ENCODE measurements around the gene SFTA2. TPM values are rescaled to one million over a fixed set of nuclear protein-coding genes. Genes with fewer than 3 reads are reported as not detected.

The SFTA2 gene
- total RNA-seq, 4 donors from 2014 or later: 0.36 TPM; not detected in 3

DNA sequence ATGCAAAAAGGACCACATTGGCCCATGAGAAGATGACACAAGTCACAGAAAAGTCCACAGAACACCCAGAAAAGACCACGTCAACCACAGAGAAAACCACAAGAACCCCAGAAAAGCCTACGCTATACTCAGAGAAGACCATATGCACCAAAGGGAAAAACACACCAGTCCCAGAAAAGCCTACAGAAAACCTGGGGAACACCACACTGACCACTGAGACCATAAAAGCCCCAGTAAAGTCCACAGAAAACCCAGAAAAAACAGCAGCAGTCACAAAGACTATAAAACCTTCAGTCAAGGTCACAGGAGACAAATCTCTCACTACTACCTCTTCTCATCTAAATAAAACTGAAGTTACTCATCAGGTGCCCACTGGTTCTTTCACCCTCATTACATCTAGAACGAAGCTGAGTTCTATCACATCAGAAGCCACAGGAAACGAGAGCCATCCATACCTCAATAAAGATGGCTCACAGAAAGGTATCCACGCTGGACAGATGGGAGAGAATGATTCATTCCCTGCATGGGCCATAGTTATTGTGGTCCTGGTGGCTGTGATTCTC, 20.0 kb upstream of the SFTA2 start:
- DNase-seq (ENCODE audit: low spot score in 2 of 2): no peak
- WGBS, 2 donors: 74 to 78% methylated on average over 5 of the region's 5 CpGs
- TF ChIP-seq POLR2A (IDR thresholded peaks at IDR 0.05): no peak
- TF ChIP-seq CTCF (IDR thresholded peaks at IDR 0.05): no peak
- H3K4me3 ChIP-seq (ENCODE audit: low read depth, poor library complexity, severe bottlenecking): no peak overlapping the region
- intact Hi-C loops (cut with DNase I; ENCODE audit: low total_unique reads): no loop called here

GRCh38 chr6:30948811-30949210, 16.8 kb upstream of the SFTA2 start:
- no peak overlapping the region for H3K4me3 ChIP-seq (ENCODE audit: low read depth, poor library complexity, severe bottlenecking)
- intact Hi-C loops (cut with DNase I; ENCODE audit: low total_unique reads): no loop called here
- TF ChIP-seq POLR2A (IDR thresholded peaks at IDR 0.05) (no peak), CTCF (IDR thresholded peaks at IDR 0.05) (no peak)
- 96% methylated on average over 6 of the region's 6 CpGs for WGBS, 2 donors
- DNase-seq (ENCODE audit: low spot score in 2 of 2): no peak

DNA sequence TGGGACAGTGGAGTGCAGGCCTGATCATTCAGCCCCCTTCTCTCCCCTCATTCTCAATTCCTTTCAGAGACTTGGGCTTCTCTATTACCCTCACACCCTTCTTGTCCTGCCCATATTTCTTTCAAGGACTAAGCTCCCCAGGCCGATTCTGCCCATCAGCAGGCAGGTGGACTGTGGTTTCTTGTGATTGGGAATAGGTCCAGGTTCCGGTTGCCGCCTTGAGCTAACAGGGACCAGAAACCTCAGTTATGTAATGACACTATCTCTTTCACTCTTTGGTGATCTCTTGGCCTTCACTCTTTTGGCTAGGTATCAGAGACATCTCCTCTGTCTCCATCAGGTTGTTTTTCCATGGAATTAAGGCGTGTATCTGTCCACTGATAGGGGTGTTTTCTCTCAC, 15.3 kb upstream of the SFTA2 start:
- no peak for DNase-seq (ENCODE audit: low spot score in 2 of 2)
- WGBS, 2 donors: 82 to 88% methylated on average over 4 of the region's 4 CpGs
- intact Hi-C loops (cut with DNase I; ENCODE audit: low total_unique reads): no loop called here
- no peak overlapping the region for H3K4me3 ChIP-seq (ENCODE audit: low read depth, poor library complexity, severe bottlenecking)
- TF ChIP-seq POLR2A (IDR thresholded peaks at IDR 0.05) (no peak), CTCF (IDR thresholded peaks at IDR 0.05) (no peak)

DNA sequence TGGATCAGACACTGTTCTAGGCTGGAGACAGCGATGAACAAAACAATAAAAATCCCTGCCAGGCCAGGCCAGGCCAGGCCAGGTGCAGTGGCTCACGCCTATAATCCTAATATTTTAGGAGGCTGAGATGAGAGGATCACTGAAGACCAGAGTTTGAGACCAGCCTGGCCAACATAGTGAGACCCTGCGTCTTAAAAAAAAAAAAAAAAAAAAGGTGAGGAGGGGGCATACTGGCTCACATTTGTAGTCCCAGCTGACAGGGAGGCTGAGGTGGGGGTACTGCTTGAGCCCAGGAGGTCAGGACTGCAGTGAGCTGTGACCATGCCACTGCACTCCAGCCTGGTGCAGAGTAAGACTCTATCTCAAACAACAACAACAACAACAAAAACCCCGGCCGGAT, 13.3 kb upstream of the SFTA2 start:
- H3K4me3 ChIP-seq (ENCODE audit: low read depth, poor library complexity, severe bottlenecking): no peak overlapping the region
- DNase-seq (ENCODE audit: low spot score in 2 of 2): no peak
- intact Hi-C loops (cut with DNase I; ENCODE audit: low total_unique reads): no loop called here
- TF ChIP-seq CTCF (IDR thresholded peaks at IDR 0.05) (no peak), POLR2A (IDR thresholded peaks at IDR 0.05) (no peak)
- WGBS, 2 donors: 84 to 88% methylated on average over 5 of the region's 5 CpGs

GRCh38 chr6:30944051-30944450, 12.1 kb upstream of the SFTA2 start:
- DNase-seq (ENCODE audit: low spot score in 2 of 2): no peak
- WGBS, 2 donors: 93 to 95% methylated on average over 4 of the region's 4 CpGs
- no peak overlapping the region for H3K4me3 ChIP-seq (ENCODE audit: low read depth, poor library complexity, severe bottlenecking)
- TF ChIP-seq POLR2A (IDR thresholded peaks at IDR 0.05) (no peak), CTCF (IDR thresholded peaks at IDR 0.05) (no peak)
- intact Hi-C loops (cut with DNase I; ENCODE audit: low total_unique reads): no loop called here
